ENCODE measurements around the gene MAP2K5. TPM values are rescaled to one million over a fixed set of nuclear protein-coding genes. Genes with fewer than 3 reads are reported as not detected.

Gene MAP2K5
- total and polyA plus RNA-seq, 8 donors = 13.5 to 25.0 (median 20.8) TPM

- no peak overlapping the region for H3K27ac ChIP-seq
- H3K4me1 ChIP-seq = no peaks in the 10 kb centered on the region
- no peak for DNase-seq
- intact Hi-C loops (cut with DNase I) = no loop called here
- TF ChIP-seq CTCF (IDR thresholded peaks at IDR 0.05) = no peak
- H3K4me3 ChIP-seq = no peak overlapping the region
- H3K9me3 ChIP-seq = no peaks in the 10 kb centered on the region
- no peaks in the 10 kb centered on the region for H3K27me3 ChIP-seq
- peaks cover 0 to 10% of the 10 kb centered on the region in 2 donors for H3K36me3 ChIP-seq
- no peak for ATAC-seq
Observed at GRCh38 chr15:67779549-67780111, 237.1 kb downstream of the MAP2K5 start.

GRCh38 chr15:67781061-67781460, 238.6 kb downstream of the MAP2K5 start:
- no peak for TF ChIP-seq CTCF (IDR thresholded peaks at IDR 0.05)
- Histone ChIP-seq H3K27me3 (no peaks in the 10 kb centered on the region), H3K36me3 (peaks cover 0 to 10% of the 10 kb centered on the region in 2 donors), H3K4me1 (no peaks in the 10 kb centered on the region), H3K9me3 (no peaks in the 10 kb centered on the region), H3K27ac (no peak overlapping the region), H3K4me3 (no peak overlapping the region)
- no peak for ATAC-seq
- intact Hi-C loops (cut with DNase I) = no loop called here
- DNase-seq = no peak

- H3K36me3 ChIP-seq = peaks cover 0 to 10% of the 10 kb centered on the region in 2 donors
- intact Hi-C loops (cut with DNase I) = no loop called here
- H3K4me1 ChIP-seq = no peaks in the 10 kb centered on the region
- H3K9me3 ChIP-seq = no peaks in the 10 kb centered on the region
- H3K27me3 ChIP-seq = no peaks in the 10 kb centered on the region
- H3K4me3 ChIP-seq = no peak overlapping the region
- no peak for TF ChIP-seq CTCF (IDR thresholded peaks at IDR 0.05)
- no peak overlapping the region for H3K27ac ChIP-seq
- DNase-seq = no peak
- no peak for ATAC-seq
Observed at GRCh38 chr15:67781907-67782690, 239.6 kb downstream of the MAP2K5 start.

- ATAC-seq = no peak
- Histone ChIP-seq H3K27me3 (no peaks in the 10 kb centered on the region), H3K36me3 (peaks cover 0 to 10% of the 10 kb centered on the region in 2 donors), H3K4me3 (no peak overlapping the region), H3K27ac (no peak overlapping the region), H3K9me3 (no peaks in the 10 kb centered on the region), H3K4me1 (no peaks in the 10 kb centered on the region)
- DNase-seq = no peak
- intact Hi-C loops (cut with DNase I) = no loop called here
- no peak for TF ChIP-seq CTCF (IDR thresholded peaks at IDR 0.05)
Observed at GRCh38 chr15:67782691-67782991, 240.1 kb downstream of the MAP2K5 start.

- TF ChIP-seq CTCF (IDR thresholded peaks at IDR 0.05) = no peak
- peaks cover 0 to 13% of the 10 kb centered on the region in 2 donors for H3K36me3 ChIP-seq
- H3K27me3 ChIP-seq = no peaks in the 10 kb centered on the region
- H3K27ac ChIP-seq = no peak overlapping the region
- DNase-seq (no peak), ATAC-seq (no peak)
- H3K4me3 ChIP-seq = no peak overlapping the region
- intact Hi-C loops (cut with DNase I) = no loop called here
- H3K4me1 ChIP-seq = no peaks in the 10 kb centered on the region
- H3K9me3 ChIP-seq = no peaks in the 10 kb centered on the region
Observed at GRCh38 chr15:67783303-67783702, 240.8 kb downstream of the MAP2K5 start.

Data from left lung (tissue), 10 donors.